Epithelial cell of esophagus (primary cell): Measurements from ENCODE around the gene GGA2.
A peak's percentile ranks its signal among the peaks of the same experiment; 100 is the strongest.

Experiments used
- DNase-seq: peaks from one replicate; pipeline ENCODE4 v3.0.0; 2010; ENCODE audit warnings: low read depth
- H3K4me3 ChIP-seq: 2 replicates; pipeline ENCODE4 v1.5.1; 2011; ENCODE audit warnings: mild to moderate bottlenecking, low read length, control low read depth
- TF ChIP-seq, protein P1 (sequence below): IDR thresholded peaks from 2 replicates; pipeline ENCODE4 v1.5.1; 2011; ENCODE audit warnings: low read depth, mild to moderate bottlenecking, low read length, control low read depth, inconsistent platforms; ENCODE audit not compliant: insufficient read depth; ENCODE audit errors: missing control alignments

Gene GGA2, protein sequence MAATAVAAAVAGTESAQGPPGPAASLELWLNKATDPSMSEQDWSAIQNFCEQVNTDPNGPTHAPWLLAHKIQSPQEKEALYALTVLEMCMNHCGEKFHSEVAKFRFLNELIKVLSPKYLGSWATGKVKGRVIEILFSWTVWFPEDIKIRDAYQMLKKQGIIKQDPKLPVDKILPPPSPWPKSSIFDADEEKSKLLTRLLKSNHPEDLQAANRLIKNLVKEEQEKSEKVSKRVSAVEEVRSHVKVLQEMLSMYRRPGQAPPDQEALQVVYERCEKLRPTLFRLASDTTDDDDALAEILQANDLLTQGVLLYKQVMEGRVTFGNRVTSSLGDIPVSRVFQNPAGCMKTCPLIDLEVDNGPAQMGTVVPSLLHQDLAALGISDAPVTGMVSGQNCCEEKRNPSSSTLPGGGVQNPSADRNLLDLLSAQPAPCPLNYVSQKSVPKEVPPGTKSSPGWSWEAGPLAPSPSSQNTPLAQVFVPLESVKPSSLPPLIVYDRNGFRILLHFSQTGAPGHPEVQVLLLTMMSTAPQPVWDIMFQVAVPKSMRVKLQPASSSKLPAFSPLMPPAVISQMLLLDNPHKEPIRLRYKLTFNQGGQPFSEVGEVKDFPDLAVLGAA

DNA sequence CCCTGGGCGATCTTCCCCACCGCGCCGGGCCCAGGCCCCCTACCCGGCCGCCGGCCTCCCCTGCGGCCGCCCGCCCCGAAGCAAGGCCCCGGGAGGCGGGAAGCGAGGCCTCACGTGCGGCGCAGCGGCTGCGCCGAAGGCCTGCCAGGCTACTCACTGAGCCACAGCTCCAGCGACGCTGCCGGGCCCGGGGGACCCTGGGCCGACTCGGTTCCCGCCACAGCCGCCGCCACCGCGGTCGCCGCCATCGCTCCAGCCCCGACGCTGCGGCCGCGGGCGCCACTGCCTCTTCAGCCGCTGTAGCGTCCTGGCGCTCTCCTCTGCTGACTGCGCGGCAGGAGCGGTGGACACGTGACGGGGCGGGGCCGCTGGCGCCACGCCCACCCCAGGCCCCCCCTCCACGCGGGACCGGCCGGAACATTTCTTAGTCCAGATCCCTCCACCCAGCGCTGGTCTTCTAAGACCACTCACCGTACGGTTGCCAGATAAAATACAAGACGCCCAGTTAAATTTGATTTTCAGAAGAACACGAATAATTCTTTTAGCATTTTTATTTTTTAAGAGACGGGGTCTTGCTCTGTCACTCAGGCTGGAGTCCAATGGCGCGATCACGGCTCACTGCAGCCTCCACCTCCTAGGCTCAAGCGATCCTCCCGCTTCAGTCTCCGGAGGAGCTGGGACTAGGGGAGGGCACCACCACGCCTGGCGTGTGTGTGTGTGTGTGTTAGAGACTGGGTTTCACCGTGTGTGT, at the start of gene GGA2:
Gene GGA2 (minus strand): TSS at position 331 of the 751 bp plus-strand sequence. CDS start 83 bp downstream, at position 248.
- H3K4me3 ChIP-seq, result peak within 1 kb of the TSS; percentile 77
- DNase-seq, result peak; percentile 83
- TF ChIP-seq, protein P1, sequence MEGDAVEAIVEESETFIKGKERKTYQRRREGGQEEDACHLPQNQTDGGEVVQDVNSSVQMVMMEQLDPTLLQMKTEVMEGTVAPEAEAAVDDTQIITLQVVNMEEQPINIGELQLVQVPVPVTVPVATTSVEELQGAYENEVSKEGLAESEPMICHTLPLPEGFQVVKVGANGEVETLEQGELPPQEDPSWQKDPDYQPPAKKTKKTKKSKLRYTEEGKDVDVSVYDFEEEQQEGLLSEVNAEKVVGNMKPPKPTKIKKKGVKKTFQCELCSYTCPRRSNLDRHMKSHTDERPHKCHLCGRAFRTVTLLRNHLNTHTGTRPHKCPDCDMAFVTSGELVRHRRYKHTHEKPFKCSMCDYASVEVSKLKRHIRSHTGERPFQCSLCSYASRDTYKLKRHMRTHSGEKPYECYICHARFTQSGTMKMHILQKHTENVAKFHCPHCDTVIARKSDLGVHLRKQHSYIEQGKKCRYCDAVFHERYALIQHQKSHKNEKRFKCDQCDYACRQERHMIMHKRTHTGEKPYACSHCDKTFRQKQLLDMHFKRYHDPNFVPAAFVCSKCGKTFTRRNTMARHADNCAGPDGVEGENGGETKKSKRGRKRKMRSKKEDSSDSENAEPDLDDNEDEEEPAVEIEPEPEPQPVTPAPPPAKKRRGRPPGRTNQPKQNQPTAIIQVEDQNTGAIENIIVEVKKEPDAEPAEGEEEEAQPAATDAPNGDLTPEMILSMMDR, result no peak

DNA sequence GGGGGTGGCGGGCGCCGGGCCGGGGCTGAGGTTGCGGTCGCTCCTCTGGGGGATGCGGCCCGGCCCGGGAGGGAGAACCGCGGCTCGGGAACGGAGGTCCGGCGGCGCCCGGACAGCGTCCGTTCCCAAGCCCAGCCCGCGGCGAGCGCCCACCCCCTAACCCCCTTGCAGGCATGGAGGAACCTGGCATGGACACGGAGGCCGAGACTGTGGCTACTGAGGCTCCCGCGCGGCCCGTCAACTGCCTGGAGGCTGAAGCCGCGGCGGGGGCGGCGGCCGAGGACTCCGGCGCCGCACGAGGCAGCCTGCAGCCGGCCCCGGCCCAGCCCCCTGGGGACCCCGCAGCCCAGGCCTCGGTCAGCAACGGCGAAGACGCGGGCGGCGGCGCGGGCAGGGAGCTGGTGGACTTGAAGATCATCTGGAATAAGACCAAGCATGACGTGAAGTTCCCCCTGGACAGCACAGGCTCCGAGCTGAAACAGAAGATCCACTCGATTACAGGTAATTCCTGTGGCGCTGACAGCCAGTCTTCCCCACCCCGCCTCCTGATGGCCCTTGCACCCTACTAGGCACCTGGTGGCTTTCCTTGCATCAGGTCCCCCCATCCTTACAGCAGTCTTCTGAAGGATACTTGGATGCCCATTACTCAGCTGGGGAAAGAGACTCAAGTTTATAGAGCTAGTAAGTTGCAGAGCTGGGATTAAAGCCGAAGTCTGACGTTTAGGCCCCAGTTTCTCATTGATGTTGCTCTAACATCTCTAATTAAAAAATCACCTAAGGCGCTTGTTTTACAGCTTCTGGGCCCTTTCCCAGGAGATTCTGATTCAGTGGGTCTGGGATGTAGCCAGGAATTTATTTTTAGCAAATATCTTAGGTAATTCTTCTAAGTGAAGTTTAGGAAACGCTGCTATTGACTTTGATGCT, 47.7 kb upstream of the GGA2 start:
- peak overlapping the region; percentile 76 for H3K4me3 ChIP-seq
- peak; percentile 37 for DNase-seq
- TF ChIP-seq, protein P1, result no peak

DNA sequence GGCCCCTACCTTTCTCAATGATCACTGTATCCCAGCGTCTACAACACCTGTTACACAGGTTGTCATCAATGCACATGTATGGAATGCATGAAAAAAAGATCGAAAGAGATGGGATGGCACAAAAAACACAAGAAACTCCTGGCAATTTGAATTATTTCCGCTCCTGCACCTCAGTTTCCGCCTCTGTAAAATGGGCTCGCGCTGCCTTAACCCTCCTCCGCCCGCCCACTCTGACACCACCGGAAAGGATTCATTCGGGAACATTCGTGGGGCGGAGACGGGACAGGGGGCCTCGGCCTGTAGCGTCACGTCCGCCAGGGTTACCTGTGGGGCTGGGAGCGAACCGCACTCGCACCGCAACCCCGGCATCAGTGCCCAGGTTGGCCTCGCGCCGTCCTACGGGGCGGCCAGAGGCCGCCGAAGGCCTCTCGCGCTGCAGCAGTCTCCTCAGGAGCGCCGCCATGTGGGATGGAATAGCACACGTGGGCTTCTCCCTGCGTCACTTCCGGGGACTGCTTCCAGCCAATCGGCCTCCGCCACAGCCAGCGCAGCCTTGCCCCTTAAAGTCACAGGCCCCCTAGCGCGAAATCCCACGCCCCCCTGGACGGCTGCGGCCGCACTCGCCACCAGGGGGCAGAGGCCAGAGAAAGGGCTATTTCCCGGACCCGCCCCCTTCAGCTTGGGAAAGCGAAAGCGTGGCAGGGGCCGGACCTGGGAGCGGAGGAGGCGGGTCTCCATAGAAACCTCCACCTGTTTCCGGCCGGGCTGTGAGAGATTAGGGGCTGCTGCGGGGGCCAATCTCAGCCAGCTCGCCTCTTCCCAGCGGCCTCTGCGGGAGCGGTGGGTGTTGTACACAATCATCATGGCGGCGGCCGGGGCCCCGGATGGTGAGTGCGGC, 46.8 kb upstream of the GGA2 start, which contains the start of the genes EARS2 and UBFD1:
Gene EARS2 (minus strand): TSS at position 470 of the 898 bp plus-strand sequence. CDS start 7 bp downstream, at position 463.
Gene UBFD1 (plus strand): TSS at position 847 of the 898 bp plus-strand sequence. CDS start 16 bp downstream, at position 863.
- peak within 1 kb of the TSS; percentile 76 for H3K4me3 ChIP-seq
- TF ChIP-seq, protein P1, result peak; percentile 76
- peak; percentile 99 for DNase-seq

DNA sequence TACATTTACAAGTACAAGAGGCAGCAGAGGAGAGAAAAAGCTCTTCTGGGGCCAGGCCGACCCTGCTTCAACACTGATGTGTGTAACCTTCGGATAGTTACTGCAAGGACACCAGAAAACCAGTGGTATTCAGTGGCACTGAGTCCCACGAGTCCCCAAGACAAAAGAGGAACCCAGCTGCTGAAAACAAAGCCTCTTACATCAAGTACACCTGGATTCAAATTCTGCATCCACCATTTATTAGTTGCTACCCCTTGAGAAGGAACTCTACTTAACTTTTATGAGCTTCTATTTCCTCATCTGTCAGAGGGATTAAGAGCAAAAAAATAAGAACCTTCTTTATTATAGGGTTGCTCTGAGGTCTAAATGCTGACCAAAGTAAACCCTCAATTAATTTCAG, 44.2 kb upstream of the GGA2 start:
- TF ChIP-seq, protein P1, result no peak
- no peak for DNase-seq
- H3K4me3 ChIP-seq, result no peak overlapping the region

DNA sequence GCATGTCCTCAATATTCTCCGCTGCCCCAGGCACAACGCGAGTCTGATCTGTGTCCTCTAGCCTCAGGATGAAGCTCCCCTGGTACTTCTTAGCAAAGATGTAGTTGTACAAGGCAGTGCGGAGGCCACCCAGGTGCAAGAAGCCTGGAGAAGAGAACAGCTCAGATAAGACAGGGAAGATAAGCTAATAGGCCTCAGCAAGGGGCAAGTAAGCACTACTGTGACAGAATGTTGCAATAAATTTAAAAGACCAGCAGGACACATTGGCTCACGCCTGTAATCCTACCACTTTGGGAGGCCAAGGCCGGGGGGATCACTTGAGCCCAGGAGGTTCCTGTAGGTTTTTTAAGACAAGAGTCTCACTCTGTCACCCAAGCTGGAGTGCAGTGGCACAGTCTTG, 41.9 kb upstream of the GGA2 start:
- TF ChIP-seq, protein P1, result no peak

More for the DNA sequence above, 41.9 kb upstream of the GGA2 start:
- H3K4me3 ChIP-seq, result no peak overlapping the region
- DNase-seq, result no peak
